ENCODE measurements around the gene ETFA. TPM values are rescaled to one million over a fixed set of nuclear protein-coding genes. Genes with fewer than 3 reads are reported as not detected.

Gene ETFA
- polyA plus RNA-seq, 2 of the 4 experiments (the other 2 are of a cell fraction) = 243 to 412 TPM

GRCh38 chr15:76341366-76342057 is 30.2 kb upstream of the ETFA start:
- no peak for DNase-seq (ENCODE audit: low read depth in 1 of 2, low spot score in 1 of 2)
- ATAC-seq = no peak
- no peak for TF ChIP-seq ATOH8 (CRISPR knock-in tag; IDR thresholded peaks at IDR 0.05; ENCODE audit: low read depth)
- no peak for TF ChIP-seq RARB (CRISPR knock-in tag; IDR thresholded peaks at IDR 0.05)
- TF ChIP-seq CBX2 (IDR thresholded peaks at IDR 0.05; ENCODE audit: borderline replicate concordance, low read depth) = no peak
- no peak for TF ChIP-seq ZSCAN20 (CRISPR knock-in tag; IDR thresholded peaks at IDR 0.05)
- no peak for TF ChIP-seq MYC (IDR thresholded peaks at IDR 0.05; ENCODE audit: borderline replicate concordance, low read length)
- TF ChIP-seq EHF (CRISPR knock-in tag; IDR thresholded peaks at IDR 0.05) = no peak
- no peak for TF ChIP-seq HDAC2 (IDR thresholded peaks at IDR 0.05)
- no peak for TF ChIP-seq PBX3 (IDR thresholded peaks at IDR 0.05)
- no peak for TF ChIP-seq CTCF (IDR thresholded peaks at IDR 0.05)
- TF ChIP-seq MAFK (IDR thresholded peaks at IDR 0.05; ENCODE audit: partially characterized antibody) = no peak
- TF ChIP-seq PHF8 (IDR thresholded peaks at IDR 0.05; ENCODE audit: borderline replicate concordance, low read depth) = no peak
- TF ChIP-seq HOXB5 (CRISPR knock-in tag; IDR thresholded peaks at IDR 0.05) = no peak
- no peak for TF ChIP-seq KDM5A (IDR thresholded peaks at IDR 0.05)
- TF ChIP-seq RAD21 (conservative IDR thresholded peaks at IDR 0.05 in 1 of 2, IDR thresholded peaks at IDR 0.05 in 1 of 2) = no peak
- no peak for TF ChIP-seq NFE2L2 (conservative IDR thresholded peaks at IDR 0.05; ENCODE audit: low read length)
- TF ChIP-seq HEYL (CRISPR knock-in tag; IDR thresholded peaks at IDR 0.05) = no peak
- no peak for TF ChIP-seq BCL3 (IDR thresholded peaks at IDR 0.05)
- TF ChIP-seq RCOR1 (IDR thresholded peaks at IDR 0.05; ENCODE audit: low read depth, low read length) = no peak
- TF ChIP-seq BHLHE40 (IDR thresholded peaks at IDR 0.05; ENCODE audit: low read depth, low read length) = no peak
- no peak for TF ChIP-seq HES2 (IDR thresholded peaks at IDR 0.05)
- no peak overlapping the region for H3K4me3 ChIP-seq
- POLR2A ChIA-PET = no interaction called here
- no peak overlapping the region for H3K4me2 ChIP-seq
- H3K9me3 ChIP-seq = no peaks in the 10 kb centered on the region
- CTCF ChIA-PET = interaction anchor here (0.6 to 2.4 kb wide), 4 partner anchors 11 to 499 kb away, joined by 3 to 8 read pairs (median 3); no protein-coding TSS in a partner anchor
- 95% methylated on average over 37 of the region's 42 CpGs for WGBS (ENCODE audit: missing lambda C conversion rate)
- peaks cover 11% of the 10 kb centered on the region; the same call in 2 of the 3 replicates for H3K4me1 ChIP-seq
- no peak overlapping the region for H3K27ac ChIP-seq
- no peak for FAIRE-seq

- H3K4me2 ChIP-seq = no peak overlapping the region
- whole genome bisulfite sequencing (ENCODE audit: missing lambda C conversion rate) = 95% methylated on average over 35 of the region's 35 CpGs
- FAIRE-seq = no peak
- H3K4me3 ChIP-seq = no peak overlapping the region
- ChIA-PET POLR2A (no interaction called here), CTCF (interaction anchor here (1.0 to 2.4 kb wide), 2 partner anchors 11 to 16 kb away, joined by 3 to 8 read pairs; no protein-coding TSS in a partner anchor)
- H3K4me1 ChIP-seq = peaks cover 11% of the 10 kb centered on the region; the same call in 2 of the 3 replicates
- ATAC-seq = no peak
- no peaks in the 10 kb centered on the region for H3K9me3 ChIP-seq
- no peak overlapping the region for H3K27ac ChIP-seq
- DNase-seq (ENCODE audit: low read depth in 1 of 2, low spot score in 1 of 2) = no peak
- TF ChIP-seq ZFP36 (IDR thresholded peaks at IDR 0.05; ENCODE audit: borderline replicate concordance, partially characterized antibody) (no peak), ZSCAN20 (CRISPR knock-in tag; IDR thresholded peaks at IDR 0.05) (no peak), GATA3 (IDR thresholded peaks at IDR 0.05; ENCODE audit: borderline replicate concordance) (no peak), PBX3 (IDR thresholded peaks at IDR 0.05) (no peak), EP300 (IDR thresholded peaks at IDR 0.05) (no peak), ATOH8 (CRISPR knock-in tag; IDR thresholded peaks at IDR 0.05; ENCODE audit: low read depth) (no peak), CBX2 (IDR thresholded peaks at IDR 0.05; ENCODE audit: borderline replicate concordance, low read depth) (no peak), E2F6 (IDR thresholded peaks at IDR 0.05; ENCODE audit: borderline replicate concordance, low read depth) (no peak), CTCF (IDR thresholded peaks at IDR 0.05) (no peak)
These were observed 29.6 kb upstream of the ETFA start for GRCh38 chr15:76340803-76341365.

Data from A549 (cell line).